Endothelial cell of umbilical vein (primary cell): ENCODE data around the gene PLEKHG4B. TPM values are rescaled to one million over a fixed set of nuclear protein-coding genes. Genes with fewer than 3 reads are reported as not detected.

ENCODE experiments used
- BruUV-seq: library from RNA; stranded (reverse); fragments of 400-500 nt; replicated peaks from 2 replicates; lab custom pipeline; 2021; lab: Mats Ljungman, UMichigan
- CTCF ChIA-PET: fragments of 300-600, 350-600 bp; sonication (Branson Sonifier 250); formaldehyde crosslinking; loops from one replicate; lab custom pipeline; 2021; ENCODE audit warnings: antibody characterized with exemption, inconsistent platforms; lab: Charles Lee
- POLR2A ChIA-PET: fragments of 300-600, 350-600 bp; sonication (Branson Sonifier 250); formaldehyde crosslinking; loops from one replicate; lab custom pipeline; 2021; ENCODE audit warnings: antibody characterized with exemption, inconsistent platforms; lab: Charles Lee
- DNase-seq: peaks from one replicate; pipeline ENCODE4 v3.0.0-alpha.2; 2011; ENCODE audit warnings: low read depth, low spot score
- FAIRE-seq: peaks from 2 replicates; lab custom pipeline; 2011; peaks lifted over from hg19 to GRCh38; lab: Jason Lieb, UNC
- H2AFZ ChIP-seq: 2 replicates; pipeline ENCODE4 v1.6.0; 2012; ENCODE audit warnings: low read depth, low read length, control low read depth, inconsistent platforms
- H3K27ac ChIP-seq: 2 replicates; pipeline ENCODE4 v1.5.1; 2011; ENCODE audit warnings: low read depth, mild to moderate bottlenecking, control low read depth, low read length, moderate library complexity; ENCODE audit not compliant: insufficient read depth
- H3K27me3 ChIP-seq, 2 experiments: 2 replicates each; pipeline versions ENCODE4 v1.6.0 to v1.6.1; 2011; ENCODE audit warnings: low read length in 2 of 2, mixed read lengths in 1 of 2; ENCODE audit not compliant: control insufficient read depth in 2 of 2, insufficient read depth in 2 of 2
- H3K36me3 ChIP-seq, 2 experiments: 2 replicates in 1 of 2; 3 replicates in 1 of 2; pipeline ENCODE4 v1.5.1; 2011; ENCODE audit warnings: low read length in 2 of 2, mild to moderate bottlenecking in 1 of 2, moderate library complexity in 1 of 2; ENCODE audit not compliant: control insufficient read depth in 2 of 2, insufficient read depth in 2 of 2; ENCODE audit errors: extremely low read depth in 1 of 2
- H3K4me1 ChIP-seq: 3 replicates; pipeline ENCODE4 v1.5.1; 2011; ENCODE audit warnings: mild to moderate bottlenecking, low read length; ENCODE audit not compliant: control insufficient read depth, insufficient read depth; ENCODE audit errors: extremely low read depth
- H3K4me2 ChIP-seq: 2 replicates; pipeline ENCODE4 v1.6.1; 2011; ENCODE audit warnings: low read length, control low read depth, mixed read lengths; ENCODE audit not compliant: insufficient read depth
- H3K4me3 ChIP-seq, 3 experiments: fragments of 200-600 bp in 1 of 3; sonication (generic), shearing (Covaris generic) in 1 of 3; replicated peaks in 1 of 3; 2 replicates each; pipeline ENCODE4 v1.5.1; 2011 to 2016; ENCODE audit warnings: control low read depth in 3 of 3, low read length in 3 of 3, mild to moderate bottlenecking in 2 of 3, inconsistent platforms in 1 of 3, low read depth in 1 of 3, moderate library complexity in 1 of 3; ENCODE audit not compliant: insufficient read depth in 1 of 3
- H3K79me2 ChIP-seq: 2 replicates; pipeline ENCODE4 v1.6.0; 2012; ENCODE audit warnings: low read length, inconsistent platforms; ENCODE audit not compliant: control insufficient read depth, insufficient read depth
- H3K9ac ChIP-seq: replicated peaks from 2 replicates; pipeline ENCODE3; 2011; ENCODE audit warnings: low read length, control low read depth; ENCODE audit not compliant: insufficient read depth; ENCODE audit errors: extremely low read depth
- H3K9me1 ChIP-seq: replicated peaks from 3 replicates; pipeline ENCODE4 v1.6.0; 2011; ENCODE audit warnings: mild to moderate bottlenecking, low read length; ENCODE audit not compliant: control insufficient read depth, insufficient read depth; ENCODE audit errors: extremely low read depth
- H3K9me3 ChIP-seq: replicated peaks from 2 replicates; pipeline ENCODE4 v1.5.1; 2012; ENCODE audit warnings: low read length, inconsistent platforms; ENCODE audit not compliant: control insufficient read depth, insufficient read depth
- H4K20me1 ChIP-seq: replicated peaks from 2 replicates; pipeline ENCODE3; 2011; ENCODE audit warnings: mild to moderate bottlenecking, low read length; ENCODE audit not compliant: control insufficient read depth, insufficient read depth; ENCODE audit errors: extremely low read depth
- EZH2 ChIP-seq: IDR thresholded peaks from 2 replicates; pipeline ENCODE4 v1.6.1; 2012; ENCODE audit warnings: borderline replicate concordance, low read depth, mild to moderate bottlenecking, moderate library complexity, low read length, inconsistent platforms; ENCODE audit not compliant: severe bottlenecking
- FOS ChIP-seq: IDR thresholded peaks from 2 replicates; pipeline ENCODE4 v1.6.1; 2011; ENCODE audit warnings: mild to moderate bottlenecking, low read length, moderate library complexity, borderline replicate concordance; ENCODE audit not compliant: insufficient read depth
- GATA2 ChIP-seq: IDR thresholded peaks from 2 replicates; pipeline ENCODE4 v1.7.0; 2011; ENCODE audit warnings: low read depth, mild to moderate bottlenecking, moderate library complexity, mixed read lengths, low read length; ENCODE audit not compliant: insufficient read length, insufficient read depth
- JUN ChIP-seq: IDR thresholded peaks from 2 replicates; pipeline ENCODE4 v1.6.1; 2011; ENCODE audit warnings: borderline replicate concordance, low read depth; ENCODE audit not compliant: insufficient read length, insufficient read depth
- MAX ChIP-seq: IDR thresholded peaks from 2 replicates; pipeline ENCODE4 v1.6.1; 2011; ENCODE audit not compliant: insufficient read depth, insufficient read length
- MYC ChIP-seq: IDR thresholded peaks from one replicate; pipeline ENCODE4 v1.6.1; 2011; ENCODE audit warnings: mild to moderate bottlenecking, low read depth, low read length
- POLR2A ChIP-seq: IDR thresholded peaks from 2 replicates; pipeline ENCODE4 v1.6.1; 2012; ENCODE audit warnings: low read depth, mild to moderate bottlenecking, control low read depth, low read length
- POLR2AphosphoS5 ChIP-seq: IDR thresholded peaks from 2 replicates; pipeline ENCODE4 v1.6.1; 2012; ENCODE audit warnings: low read depth, mild to moderate bottlenecking, control low read depth, low read length, moderate library complexity; ENCODE audit not compliant: insufficient read depth
- dilution Hi-C: fragments of 300-500 bp; cut with MboI; formaldehyde crosslinking; loops from one replicate; pipeline ENCODE4 v1.15.0; 2019; ENCODE audit warnings: low sequenced_read_pairs; ENCODE audit not compliant: extremely low pct_ligation_motif_present
- intact Hi-C: fragments of 100-400 bp; cut with micrococcal nuclease; formaldehyde crosslinking; loops from one replicate; pipeline ENCODE4 v1.10.0; 2022
- polyA plus RNA-seq, 4 experiments: library from polyadenylated mRNA; depleted of rRNA in 3 of 4; stranded (reverse) in 3 of 4; unstranded in 1 of 4; fragments of >200 nt; gene quantifications; 2 replicates each; pipeline versions ENCODE4 v1.2.1 to v1.2.3, GENCODE V29; 2011 to 2012; ENCODE audit warnings: missing spikeins in 1 of 4
- total RNA-seq: library from RNA; stranded (reverse); gene quantifications from 2 replicates; pipeline ENCODE4 v1.2.3, GENCODE V29; 2021
- TF ChIP-seq, protein P1 (sequence below), 2 donors: IDR thresholded peaks; 1 replicate in 1 of 2; 2 replicates in 1 of 2; pipeline ENCODE4 v1.5.1; 2011; ENCODE audit warnings: low read length in 2 of 2, mild to moderate bottlenecking in 2 of 2, moderate library complexity in 2 of 2, control low read depth in 1 of 2, inconsistent platforms in 1 of 2, low read depth in 1 of 2; ENCODE audit not compliant: insufficient read depth in 1 of 2; ENCODE audit errors: extremely low read depth in 1 of 2

Gene PLEKHG4B
- total and polyA plus RNA-seq, 2 donors (not counting 3 experiments of a cell fraction or from before 2014, with no cell fraction given): not detected

DNA sequence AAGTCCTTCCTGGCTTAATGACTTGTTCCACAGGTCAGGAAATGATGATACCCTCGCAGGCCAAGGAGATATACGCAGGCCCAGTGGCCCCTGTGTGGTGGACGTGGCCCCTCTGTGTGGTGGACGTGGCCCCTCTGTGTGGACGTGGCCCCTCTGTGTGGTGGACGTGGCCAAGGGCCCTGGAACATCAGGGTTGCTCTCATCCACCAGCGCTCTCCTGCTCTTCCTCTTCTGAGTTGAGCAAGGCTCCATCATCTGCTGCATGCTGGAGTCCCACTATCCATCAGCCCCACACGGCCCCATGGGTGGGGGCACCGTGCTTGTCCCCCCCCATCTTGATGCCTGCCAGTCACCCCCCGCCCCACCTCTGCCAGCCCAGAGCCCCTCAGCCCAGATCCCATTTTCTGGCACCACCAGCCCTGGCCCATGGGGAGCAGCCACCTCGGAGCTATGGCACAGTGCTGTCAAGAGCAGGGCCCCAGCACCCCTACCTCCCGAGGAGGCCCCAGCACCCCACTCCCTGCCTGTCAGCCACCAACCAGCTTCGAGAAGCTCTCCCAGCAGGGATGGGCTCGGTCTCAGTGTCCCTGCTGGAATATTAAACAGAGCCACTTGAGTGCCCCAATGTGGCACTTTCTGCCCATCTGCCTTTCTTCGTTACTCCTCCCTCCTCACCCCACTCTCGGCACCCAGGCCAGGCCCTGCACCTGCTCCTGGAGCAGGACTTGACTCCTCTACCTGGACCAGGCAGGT, 107.4 kb downstream of the PLEKHG4B start:
- intact Hi-C loops: no loop called here
- CTCF ChIA-PET: interaction anchor here (1.9 kb wide), 1 partner anchor 11 kb away, joined by 8 read pairs; no protein-coding TSS in a partner anchor
- DNase-seq (no peak), FAIRE-seq (no peak)
- BruUV-seq: no TSS peak
- no peak overlapping the region for H3K4me3 ChIP-seq
- TF ChIP-seq POLR2A (no peak), EZH2 (no peak), POLR2AphosphoS5 (no peak), JUN (no peak), FOS (no peak), MAX (no peak), GATA2 (no peak), MYC (no peak)
- TF ChIP-seq, protein P1, sequence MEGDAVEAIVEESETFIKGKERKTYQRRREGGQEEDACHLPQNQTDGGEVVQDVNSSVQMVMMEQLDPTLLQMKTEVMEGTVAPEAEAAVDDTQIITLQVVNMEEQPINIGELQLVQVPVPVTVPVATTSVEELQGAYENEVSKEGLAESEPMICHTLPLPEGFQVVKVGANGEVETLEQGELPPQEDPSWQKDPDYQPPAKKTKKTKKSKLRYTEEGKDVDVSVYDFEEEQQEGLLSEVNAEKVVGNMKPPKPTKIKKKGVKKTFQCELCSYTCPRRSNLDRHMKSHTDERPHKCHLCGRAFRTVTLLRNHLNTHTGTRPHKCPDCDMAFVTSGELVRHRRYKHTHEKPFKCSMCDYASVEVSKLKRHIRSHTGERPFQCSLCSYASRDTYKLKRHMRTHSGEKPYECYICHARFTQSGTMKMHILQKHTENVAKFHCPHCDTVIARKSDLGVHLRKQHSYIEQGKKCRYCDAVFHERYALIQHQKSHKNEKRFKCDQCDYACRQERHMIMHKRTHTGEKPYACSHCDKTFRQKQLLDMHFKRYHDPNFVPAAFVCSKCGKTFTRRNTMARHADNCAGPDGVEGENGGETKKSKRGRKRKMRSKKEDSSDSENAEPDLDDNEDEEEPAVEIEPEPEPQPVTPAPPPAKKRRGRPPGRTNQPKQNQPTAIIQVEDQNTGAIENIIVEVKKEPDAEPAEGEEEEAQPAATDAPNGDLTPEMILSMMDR (IDR thresholded peaks at IDR 0.05; ENCODE audit: extremely low read depth in 1 of 2, insufficient read depth in 1 of 2, low read depth in 1 of 2, low read length in 2 of 2): no peak
- H3K79me2 ChIP-seq: no peaks in the 10 kb centered on the region
- POLR2A ChIA-PET: no interaction called here
- H2AFZ ChIP-seq: no peak overlapping the region
- H3K4me2 ChIP-seq: no peak overlapping the region
- no peaks in the 10 kb centered on the region for H3K9me3 ChIP-seq
- H3K9me1 ChIP-seq: no peaks in the 10 kb centered on the region
- H4K20me1 ChIP-seq: no peaks in the 10 kb centered on the region
- no peaks in the 10 kb centered on the region for H3K4me1 ChIP-seq
- dilution Hi-C loops: no loop called here
- H3K27me3 ChIP-seq: no peaks in the 10 kb centered on the region
- H3K9ac ChIP-seq: no peak overlapping the region
- H3K27ac ChIP-seq: no peak overlapping the region
- H3K36me3 ChIP-seq: peaks cover 2 to 10% of the 10 kb centered on the region in 2 experiments
